ENCODE measurements around the gene POLD4.
A peak's percentile ranks its signal among the peaks of the same experiment; 100 is the strongest.

Gene POLD4

GRCh38 chr11:67351275-67352005 is 1.9 kb downstream of the POLD4 start:
- no peak overlapping the region for H3K4me3 ChIP-seq (ENCODE audit: control insufficient read depth, low read depth, low read length)
- DNase-seq (ENCODE audit: low read depth): peak; percentile 79
- TF ChIP-seq CTCF (conservative IDR thresholded peaks at IDR 0.05; ENCODE audit: control insufficient read depth, insufficient read depth, low read depth, low read length): peak; percentile 95

- TF ChIP-seq CTCF (conservative IDR thresholded peaks at IDR 0.05; ENCODE audit: control insufficient read depth, insufficient read depth, low read depth, low read length): no peak
These were observed 3.3 kb downstream of the POLD4 start for GRCh38 chr11:67349928-67350465.

GRCh38 chr11:67349457-67349856 is 3.9 kb downstream of the POLD4 start:
- TF ChIP-seq CTCF (conservative IDR thresholded peaks at IDR 0.05; ENCODE audit: control insufficient read depth, insufficient read depth, low read depth, low read length): no peak
- H3K4me3 ChIP-seq (ENCODE audit: control insufficient read depth, low read depth, low read length): no peak overlapping the region
- DNase-seq (ENCODE audit: low read depth): no peak

More at GRCh38 chr11:67349928-67350465, 3.3 kb downstream of the POLD4 start:
- H3K4me3 ChIP-seq (ENCODE audit: control insufficient read depth, low read depth, low read length): no peak overlapping the region
- DNase-seq (ENCODE audit: low read depth): no peak

- no peak for DNase-seq (ENCODE audit: low read depth)
- no peak overlapping the region for H3K4me3 ChIP-seq (ENCODE audit: control insufficient read depth, low read depth, low read length)
- no peak for TF ChIP-seq CTCF (conservative IDR thresholded peaks at IDR 0.05; ENCODE audit: control insufficient read depth, insufficient read depth, low read depth, low read length)
These were observed 4.3 kb downstream of the POLD4 start for GRCh38 chr11:67349036-67349435.

- no peak overlapping the region for H3K4me3 ChIP-seq (ENCODE audit: control insufficient read depth, low read depth, low read length)
- TF ChIP-seq CTCF (conservative IDR thresholded peaks at IDR 0.05; ENCODE audit: control insufficient read depth, insufficient read depth, low read depth, low read length): no peak
- DNase-seq (ENCODE audit: low read depth): peak; percentile 61
These were observed 5.2 kb downstream of the POLD4 start for GRCh38 chr11:67347964-67348749.

GRCh38 chr11:67345920-67346819 is 7.2 kb downstream of the POLD4 start:
- H3K4me3 ChIP-seq (ENCODE audit: control insufficient read depth, low read depth, low read length): no peak overlapping the region
- peak; percentile 91 for TF ChIP-seq CTCF (conservative IDR thresholded peaks at IDR 0.05; ENCODE audit: control insufficient read depth, insufficient read depth, low read depth, low read length)
- DNase-seq (ENCODE audit: low read depth): peak; percentile 85
